ENCODE results near the gene BIN2. TPM values are rescaled to one million over a fixed set of nuclear protein-coding genes. Genes with fewer than 3 reads are reported as not detected.
A peak's percentile ranks its signal among the peaks of the same experiment; 100 is the strongest.

BIN2 gene
- total and polyA plus RNA-seq, 9 of the 15 experiments (the other 6 are each of a cell fraction or from before 2014, with no cell fraction given) = 0.04 to 0.39 (median 0.25) TPM; not detected in 1

DNA sequence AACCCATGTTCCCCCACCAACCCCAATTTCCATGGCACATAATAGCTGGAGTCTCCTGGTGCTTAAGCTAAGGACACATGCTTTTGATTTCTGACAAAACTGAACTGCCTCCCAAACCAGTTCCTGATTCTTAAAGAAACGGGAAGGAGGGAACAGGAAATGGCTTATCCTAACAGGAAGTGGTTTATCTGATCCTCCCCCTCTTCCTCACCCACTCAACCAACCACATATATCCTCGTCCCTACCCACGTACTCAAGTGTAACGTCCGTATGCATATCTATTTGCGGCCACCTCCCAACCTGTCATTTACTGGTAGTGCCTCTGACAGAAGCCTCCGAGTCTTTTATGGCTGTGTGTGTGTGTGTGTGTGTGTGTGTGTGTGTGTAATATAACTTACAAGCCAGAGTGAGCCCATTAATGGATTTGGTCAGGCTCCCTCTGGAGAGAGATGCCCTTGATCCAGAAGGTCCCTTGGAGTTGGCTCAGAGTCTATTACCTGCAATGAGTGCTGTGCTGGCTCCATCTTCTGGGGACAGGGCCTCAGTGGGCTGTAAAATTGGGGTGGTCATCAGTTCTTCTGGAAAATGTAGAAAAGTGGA is 77.6 kb downstream of the BIN2 start (continued):
- TF ChIP-seq JUND (IDR thresholded peaks at IDR 0.05; ENCODE audit: borderline replicate concordance, low read depth, low read length) = peak; percentile 57
- TF ChIP-seq JUND (tag; IDR thresholded peaks at IDR 0.05; ENCODE audit: borderline replicate concordance, low read depth, low read length) = peak; percentile 64; the same call in 1 of the 3 replicates
- peak; percentile 83; the same call in 1 of the 2 replicates for TF ChIP-seq KLF6 (CRISPR knock-in tag; IDR thresholded peaks at IDR 0.05; ENCODE audit: borderline replicate concordance)
- TF ChIP-seq KAT7 (CRISPR knock-in tag; IDR thresholded peaks at IDR 0.05; ENCODE audit: borderline replicate concordance) = 0 out of 2 replicates have a peak, but pooled peaks have one; percentile 25
- TF ChIP-seq ATF1 (CRISPR knock-in tag; IDR thresholded peaks at IDR 0.05) = no peak
- peak; percentile 75 for TF ChIP-seq ATF1 (tag; IDR thresholded peaks at IDR 0.05)
- TF ChIP-seq, protein P1, sequence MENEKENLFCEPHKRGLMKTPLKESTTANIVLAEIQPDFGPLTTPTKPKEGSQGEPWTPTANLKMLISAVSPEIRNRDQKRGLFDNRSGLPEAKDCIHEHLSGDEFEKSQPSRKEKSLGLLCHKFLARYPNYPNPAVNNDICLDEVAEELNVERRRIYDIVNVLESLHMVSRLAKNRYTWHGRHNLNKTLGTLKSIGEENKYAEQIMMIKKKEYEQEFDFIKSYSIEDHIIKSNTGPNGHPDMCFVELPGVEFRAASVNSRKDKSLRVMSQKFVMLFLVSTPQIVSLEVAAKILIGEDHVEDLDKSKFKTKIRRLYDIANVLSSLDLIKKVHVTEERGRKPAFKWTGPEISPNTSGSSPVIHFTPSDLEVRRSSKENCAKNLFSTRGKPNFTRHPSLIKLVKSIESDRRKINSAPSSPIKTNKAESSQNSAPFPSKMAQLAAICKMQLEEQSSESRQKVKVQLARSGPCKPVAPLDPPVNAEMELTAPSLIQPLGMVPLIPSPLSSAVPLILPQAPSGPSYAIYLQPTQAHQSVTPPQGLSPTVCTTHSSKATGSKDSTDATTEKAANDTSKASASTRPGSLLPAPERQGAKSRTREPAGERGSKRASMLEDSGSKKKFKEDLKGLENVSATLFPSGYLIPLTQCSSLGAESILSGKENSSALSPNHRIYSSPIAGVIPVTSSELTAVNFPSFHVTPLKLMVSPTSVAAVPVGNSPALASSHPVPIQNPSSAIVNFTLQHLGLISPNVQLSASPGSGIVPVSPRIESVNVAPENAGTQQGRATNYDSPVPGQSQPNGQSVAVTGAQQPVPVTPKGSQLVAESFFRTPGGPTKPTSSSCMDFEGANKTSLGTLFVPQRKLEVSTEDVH (IDR thresholded peaks at IDR 0.05; ENCODE audit: low read depth, partially characterized antibody) = peak; percentile 62
- peak; percentile 72 for TF ChIP-seq SUPT5H (IDR thresholded peaks at IDR 0.05)
- TF ChIP-seq SMARCB1 (IDR thresholded peaks at IDR 0.05; ENCODE audit: insufficient read length, low read depth) = no peak
- peak; percentile 29 for TF ChIP-seq HNRNPLL (IDR thresholded peaks at IDR 0.05; ENCODE audit: low read depth, low read length, poor library complexity, severe bottlenecking)
- TF ChIP-seq ELF1 (tag; IDR thresholded peaks at IDR 0.05) = peak; percentile 93
- 0 out of 2 replicates have a peak, but pooled peaks have one; percentile 57 for TF ChIP-seq PYGO2 (tag; IDR thresholded peaks at IDR 0.05)
- no peak for TF ChIP-seq SMAD2 (IDR thresholded peaks at IDR 0.05; ENCODE audit: low read depth, low read length)
- TF ChIP-seq GATA2 (CRISPR knock-in tag; IDR thresholded peaks at IDR 0.05) = peak; percentile 56; the same call in 1 of the 2 replicates
- TF ChIP-seq NBN (IDR thresholded peaks at IDR 0.05; ENCODE audit: low read depth) = peak; percentile 94
- TF ChIP-seq RNF2 (IDR thresholded peaks at IDR 0.05) = peak; percentile 94
- TF ChIP-seq TAF7 (tag; IDR thresholded peaks at IDR 0.05) = peak; percentile 49
- TF ChIP-seq ARID2 (IDR thresholded peaks at IDR 0.05) = no peak
- peak; percentile 91 for TF ChIP-seq ZNF311 (CRISPR knock-in tag; IDR thresholded peaks at IDR 0.05)
- no peak for TF ChIP-seq C11orf30 (IDR thresholded peaks at IDR 0.05; ENCODE audit: low read depth)
- peak; percentile 78 for TF ChIP-seq ZNF766 (CRISPR knock-in tag; conservative IDR thresholded peaks at IDR 0.05)
- TF ChIP-seq CHD1 (IDR thresholded peaks at IDR 0.05; ENCODE audit: low read length) = no peak
- TF ChIP-seq PRPF4 (IDR thresholded peaks at IDR 0.05; ENCODE audit: insufficient read depth, low read depth, low read length, poor library complexity, severe bottlenecking) = no peak
- peak; percentile 82 for TF ChIP-seq TEAD4 (IDR thresholded peaks at IDR 0.05; ENCODE audit: low read length)
- no peak for TF ChIP-seq TEAD4 (CRISPR knock-in tag; IDR thresholded peaks at IDR 0.05; ENCODE audit: borderline replicate concordance)

All from K562 (cell line).